HG03025 (cell line): ENCODE measurements around the gene SMNDC1.

Experiments
- ATAC-seq: cut with Tn5 transposase; IDR thresholded peaks from one replicate; pipeline ENCODE4 v1.9.1; 2021; ENCODE audit warnings: mild to moderate bottlenecking, moderate library complexity; ENCODE audit not compliant: unreplicated experiment, low FRiP score

Gene SMNDC1

DNA sequence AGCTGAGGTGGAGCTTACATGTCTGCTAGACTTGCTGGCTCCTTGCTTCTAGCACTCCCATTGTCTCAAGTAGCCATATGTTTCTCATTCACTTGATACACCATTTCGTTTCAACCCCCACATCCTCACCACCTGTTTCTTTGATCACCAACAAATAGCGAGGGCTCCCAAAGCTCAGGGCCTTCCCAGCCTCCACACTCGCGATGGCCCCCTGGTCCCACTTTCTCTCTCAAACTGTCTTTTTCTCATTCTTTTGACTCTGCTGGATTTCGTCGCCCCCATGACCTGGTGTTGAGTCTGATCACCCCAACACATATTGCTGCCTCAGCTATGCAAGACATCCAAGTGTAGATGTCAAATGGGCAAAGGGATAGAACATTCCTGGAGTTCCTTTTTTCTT is 26.0 kb upstream of the SMNDC1 start:
- ATAC-seq = no peak

DNA sequence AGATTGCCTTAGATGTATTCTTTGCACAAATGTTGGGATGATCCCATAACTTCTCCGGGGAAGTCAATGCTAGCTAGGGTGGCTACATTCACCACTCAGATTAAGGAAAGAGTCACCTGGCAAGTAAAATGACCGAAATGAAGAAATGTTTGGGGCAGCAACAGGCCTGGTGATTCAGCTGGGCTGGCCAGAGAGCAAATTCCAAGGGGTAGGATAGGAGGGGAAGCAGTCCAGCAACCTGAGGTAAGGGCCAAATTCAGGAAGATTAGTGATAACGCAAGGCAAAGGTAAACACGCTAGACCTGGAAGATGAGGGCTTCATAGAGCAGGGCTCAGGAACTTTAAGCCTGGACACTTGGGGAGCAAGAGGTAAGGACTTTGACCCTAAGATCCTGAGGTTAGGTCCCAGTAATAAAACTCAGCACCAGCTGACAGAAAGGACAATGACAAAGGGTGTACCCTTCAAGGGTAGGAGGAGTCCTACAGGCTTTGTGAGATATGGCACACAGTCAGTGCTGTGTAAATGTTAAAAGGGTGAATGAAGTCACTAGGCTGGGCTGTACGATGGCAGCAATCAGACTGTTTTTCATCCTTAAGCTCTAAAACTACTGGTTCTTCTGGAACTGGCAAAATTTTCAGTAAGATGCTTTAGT is 22.7 kb upstream of the SMNDC1 start:
- no peak for ATAC-seq

DNA sequence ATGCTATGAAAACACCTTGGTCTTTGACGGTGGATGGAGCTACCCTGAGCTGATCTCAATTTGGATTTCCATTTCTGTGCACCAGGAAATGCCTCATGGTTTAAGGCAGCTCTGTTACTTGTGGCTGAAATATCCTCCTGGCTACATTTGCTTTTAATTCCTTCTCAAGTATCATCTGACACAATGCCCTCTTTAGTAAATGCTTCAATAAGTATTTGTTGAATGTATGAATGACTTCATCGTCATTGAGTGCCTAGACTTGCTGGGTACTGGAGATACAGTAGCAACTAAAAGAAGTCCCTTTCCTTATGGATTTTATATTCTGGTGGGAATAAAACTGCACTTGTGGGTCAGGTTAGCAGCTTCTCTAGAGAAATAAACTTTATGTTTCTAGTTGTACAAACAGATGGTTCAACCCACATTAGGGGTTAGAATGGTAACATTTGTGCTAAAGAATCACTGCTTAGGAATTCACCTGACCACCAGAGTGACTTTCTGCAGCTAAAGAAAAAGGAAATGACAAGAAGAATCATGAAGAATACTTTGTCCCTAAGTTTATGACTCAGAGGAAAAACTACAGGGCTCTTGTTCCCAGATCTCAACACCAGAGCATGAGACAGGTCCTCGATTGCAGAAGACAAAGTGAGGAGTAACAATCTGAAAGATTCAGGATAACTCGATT is 21.8 kb upstream of the SMNDC1 start:
- ATAC-seq = no peak

DNA sequence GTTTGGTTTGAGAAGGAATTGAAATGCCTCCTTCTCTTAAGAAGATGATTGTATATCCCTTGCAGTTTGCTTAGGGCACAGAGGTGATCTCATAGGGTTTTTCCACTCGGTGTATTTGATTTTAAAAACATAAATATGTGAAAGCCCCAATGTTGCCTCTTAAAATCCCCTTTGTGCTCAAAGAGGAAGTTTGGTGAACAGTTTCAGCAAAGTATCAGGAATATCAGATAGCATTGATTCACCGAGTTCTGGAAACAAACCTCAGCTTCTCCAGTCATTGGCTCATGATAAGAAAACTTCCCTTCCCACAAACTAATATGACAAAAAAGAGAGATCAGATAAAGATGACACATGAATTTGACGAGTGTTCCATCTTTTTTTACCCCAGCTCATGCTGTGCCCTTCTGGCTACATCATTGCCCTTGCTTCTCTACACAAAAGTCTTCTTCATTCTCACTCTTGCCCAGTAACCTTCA is 20.1 kb upstream of the SMNDC1 start:
- ATAC-seq = no peak

DNA sequence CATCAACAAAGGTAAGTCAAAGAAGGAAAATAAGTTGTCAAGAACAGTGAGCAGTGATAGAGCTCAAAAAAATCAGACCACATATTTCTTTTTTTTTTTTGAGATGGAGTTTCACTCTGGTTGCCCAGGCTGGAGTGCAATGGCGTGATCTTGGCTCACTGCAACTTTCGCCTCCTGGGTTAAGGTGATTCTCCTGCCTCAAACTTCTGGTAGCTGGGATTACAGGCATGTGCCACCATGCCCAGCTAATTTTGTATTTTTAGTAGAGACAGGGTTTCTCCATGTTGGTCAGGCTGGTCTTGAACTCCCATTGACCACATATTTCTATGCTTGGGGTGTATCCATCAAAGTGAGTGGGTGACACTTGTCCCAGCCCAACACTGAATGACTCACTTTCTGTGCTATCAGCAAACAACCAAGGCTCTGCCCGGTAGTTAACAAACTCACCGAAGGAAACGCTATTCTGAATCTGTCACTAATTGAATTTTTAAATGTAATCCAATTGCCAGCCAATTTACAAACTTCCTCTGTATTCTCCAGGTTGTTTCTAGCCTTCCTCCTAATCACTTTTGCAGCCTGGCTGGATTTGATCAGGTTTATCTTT is 19.6 kb upstream of the SMNDC1 start:
- ATAC-seq = no peak

DNA sequence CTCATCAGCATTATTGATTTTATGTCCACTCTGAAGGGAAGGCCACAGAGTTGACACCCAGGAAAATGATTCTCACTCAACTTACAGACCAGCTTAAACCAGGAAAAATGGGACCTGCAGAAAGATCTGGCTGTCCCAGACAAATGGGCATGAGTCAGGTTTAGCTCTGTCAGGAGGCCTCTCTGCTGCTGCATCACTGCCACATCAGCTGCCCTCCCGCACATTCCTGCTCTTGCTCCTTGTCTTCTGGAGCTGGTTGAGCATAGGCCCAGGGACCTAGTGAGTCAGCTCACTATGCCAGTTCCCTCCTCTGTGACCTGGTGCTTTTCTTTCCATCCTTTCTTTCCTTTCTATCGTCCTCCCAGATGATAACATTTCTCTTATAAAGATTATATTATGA is 18.8 kb upstream of the SMNDC1 start:
- no peak for ATAC-seq

DNA sequence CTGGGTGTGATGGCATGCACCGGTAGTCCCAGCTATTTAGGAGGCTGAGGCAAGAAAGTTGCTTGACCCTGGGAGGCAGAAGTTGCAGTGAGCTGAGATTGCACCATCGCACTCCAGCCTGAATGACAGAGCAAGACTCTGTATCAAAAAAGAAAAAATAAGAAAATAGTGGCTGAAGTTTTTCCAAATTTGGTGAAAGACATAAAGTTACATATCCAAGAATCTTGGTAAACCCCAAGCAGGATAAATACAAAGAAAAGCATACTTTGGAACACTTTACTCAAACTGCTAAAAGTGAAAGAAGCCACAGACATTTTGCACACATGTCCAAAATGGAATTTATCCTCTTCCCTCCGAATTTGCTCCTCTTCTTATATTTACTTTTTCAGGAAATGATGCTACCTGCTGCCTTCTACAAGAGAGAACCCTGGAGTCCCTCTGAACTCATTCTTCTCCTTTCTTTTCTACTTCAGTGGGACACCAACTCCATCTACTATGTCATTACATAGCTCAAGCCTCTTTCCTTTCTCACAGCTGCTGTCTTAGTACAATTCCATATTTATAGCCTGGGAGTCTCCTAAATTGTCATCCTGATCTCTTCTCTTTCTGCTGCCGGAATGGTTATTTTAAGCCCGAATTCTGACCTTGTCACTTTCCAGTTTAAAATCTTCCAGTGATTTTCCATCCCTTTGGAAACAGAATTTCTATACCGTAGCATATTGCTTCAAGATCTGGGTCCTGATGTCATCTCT is 17.3 kb upstream of the SMNDC1 start:
- no peak for ATAC-seq

DNA sequence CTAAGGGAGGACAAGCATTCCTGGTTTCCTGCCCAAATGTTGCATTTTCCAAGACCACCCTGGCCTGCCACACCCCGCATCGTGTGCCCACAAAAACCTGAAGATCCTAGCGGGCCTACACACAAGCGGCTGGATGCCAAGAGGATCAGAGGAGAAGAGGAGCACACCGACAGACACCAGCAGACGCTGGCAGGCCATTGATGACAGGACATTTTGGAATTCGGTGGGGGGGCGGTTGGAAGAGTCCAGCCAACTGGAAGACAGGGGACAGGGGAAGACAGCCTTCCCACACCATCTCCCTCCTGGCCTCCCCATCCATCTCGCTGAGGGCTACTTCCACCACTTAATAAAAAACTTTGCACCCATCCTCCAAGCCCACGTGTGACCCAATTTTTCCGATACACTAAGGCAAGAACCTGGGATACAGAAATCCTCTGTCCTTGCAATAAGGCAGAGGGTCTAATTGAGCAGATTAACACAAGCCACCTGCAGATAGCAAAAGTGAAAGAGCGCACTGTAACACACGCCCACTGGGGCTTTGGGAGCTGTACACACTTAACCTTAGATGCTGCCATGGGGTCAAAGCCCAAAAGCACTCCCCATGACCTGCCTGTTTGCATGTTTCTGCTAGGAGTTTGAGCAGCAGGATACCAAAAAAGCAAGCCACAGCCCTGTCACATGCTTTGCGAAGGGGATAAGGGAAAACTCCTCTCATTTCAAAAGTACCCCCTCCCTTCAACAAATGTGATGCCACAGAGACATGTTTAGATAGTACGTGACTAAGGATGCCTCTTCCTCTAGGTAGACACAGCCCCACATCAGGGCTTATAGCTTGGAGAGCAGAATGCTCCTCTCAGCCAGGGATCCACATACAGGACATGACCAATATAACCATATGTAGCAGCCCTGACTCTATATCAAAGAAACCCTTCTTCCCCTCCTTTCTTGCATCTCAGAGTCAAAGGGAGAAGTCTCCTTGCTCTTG is 13.4 kb upstream of the SMNDC1 start:
- no peak for ATAC-seq

DNA sequence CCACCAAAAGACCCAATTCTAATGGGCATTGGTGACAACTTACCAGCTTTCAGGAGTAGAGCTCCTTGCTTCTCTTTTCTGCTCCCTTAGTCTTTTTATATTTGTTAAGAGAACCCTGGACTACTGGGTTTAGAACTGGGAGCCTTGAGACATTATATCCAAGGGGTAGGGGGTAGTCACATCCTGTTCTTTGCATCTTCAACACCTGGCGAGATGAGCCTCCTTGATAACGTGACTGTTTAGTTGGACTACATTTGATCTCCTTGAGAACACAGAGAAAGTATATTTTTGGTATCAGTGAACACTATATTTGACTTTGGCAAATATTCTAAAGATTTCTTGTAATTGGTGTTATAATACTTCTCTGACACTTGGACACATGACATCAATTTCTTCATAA is 9.0 kb upstream of the SMNDC1 start:
- no peak for ATAC-seq

DNA sequence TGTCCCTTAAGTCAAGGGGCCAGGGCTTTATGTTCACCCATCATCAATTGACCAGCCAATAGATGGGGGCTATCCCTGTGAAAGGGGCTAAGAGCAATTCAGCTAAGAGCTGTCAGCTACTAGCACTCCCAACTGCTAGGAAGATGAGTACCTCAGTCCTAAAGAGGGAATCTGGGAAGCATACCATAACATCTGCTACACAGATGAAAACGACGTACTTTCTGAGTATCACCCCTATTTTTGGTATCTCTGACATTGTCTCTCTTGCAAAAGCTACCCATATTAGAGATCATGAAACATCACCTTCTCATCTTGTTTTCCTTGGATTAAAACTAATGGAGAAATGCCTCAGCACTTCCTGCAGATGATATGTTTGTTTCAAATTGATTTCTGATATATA is 7.5 kb upstream of the SMNDC1 start:
- no peak for ATAC-seq

DNA sequence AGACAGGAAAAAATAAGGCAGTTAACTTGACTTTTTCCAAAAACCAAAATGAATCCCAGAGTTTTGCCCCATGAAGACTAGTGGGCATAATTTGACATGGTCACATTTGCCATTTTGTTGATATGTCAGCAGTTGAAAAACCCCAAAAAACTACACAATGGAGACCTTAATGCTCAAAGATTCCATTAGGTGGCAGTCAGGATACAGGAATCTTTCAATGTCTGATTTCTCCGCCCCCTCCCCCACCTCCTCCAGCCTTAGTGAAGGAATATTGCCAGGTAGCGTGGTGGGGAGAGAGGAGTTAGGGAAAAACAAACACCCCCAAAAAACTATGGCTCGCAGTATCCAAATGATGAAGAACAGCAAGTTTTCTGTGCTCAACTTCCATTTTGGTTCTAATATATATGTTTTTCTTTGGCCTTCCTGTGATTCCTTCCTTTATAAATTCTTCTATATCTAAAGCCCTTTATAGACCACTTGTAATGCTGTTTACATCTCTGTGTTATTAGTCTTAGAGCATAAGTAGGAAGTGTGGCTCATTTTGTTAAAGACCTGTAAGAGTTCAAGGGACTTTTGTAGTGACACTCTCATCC is 6.7 kb upstream of the SMNDC1 start:
- ATAC-seq = no peak

DNA sequence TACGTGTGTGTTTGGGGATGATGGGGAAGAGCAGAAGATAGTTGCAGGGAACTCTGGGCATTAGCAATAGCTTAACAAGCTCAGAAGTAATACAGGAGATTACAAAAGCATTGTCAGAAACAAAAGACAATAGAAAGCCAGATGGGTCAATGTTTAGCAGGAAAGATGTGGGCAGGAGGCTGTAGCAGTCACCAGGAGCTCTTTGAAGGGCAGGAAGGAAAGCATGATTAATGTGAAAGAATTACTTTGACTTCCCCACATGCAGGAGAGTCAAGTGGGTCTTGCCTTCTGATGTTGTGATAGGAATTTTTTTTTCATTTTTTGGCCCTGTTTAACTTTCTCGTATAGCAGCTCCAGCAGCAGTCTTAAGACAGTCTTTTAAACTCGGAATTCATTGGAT is 6.0 kb upstream of the SMNDC1 start:
- ATAC-seq = no peak

DNA sequence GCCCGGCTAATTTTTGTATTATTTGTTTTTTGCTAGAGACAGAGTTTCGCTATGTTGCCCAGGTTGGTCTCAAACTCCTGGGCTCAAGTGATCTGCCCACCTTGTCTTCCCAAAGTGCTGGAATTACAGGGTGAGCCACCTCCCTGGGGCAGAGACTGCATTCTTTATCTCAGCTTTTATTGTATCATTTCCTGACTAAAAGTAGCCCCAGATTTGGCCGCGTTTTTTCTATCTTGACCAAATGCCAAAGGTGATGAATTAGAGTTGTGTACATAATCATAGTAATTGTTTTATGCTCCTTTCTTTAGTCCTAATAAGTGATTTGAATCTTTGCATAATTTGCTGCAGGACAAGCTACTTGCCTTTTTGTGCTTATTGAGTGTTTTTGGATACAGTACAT is 3.1 kb upstream of the SMNDC1 start:
- no peak for ATAC-seq

DNA sequence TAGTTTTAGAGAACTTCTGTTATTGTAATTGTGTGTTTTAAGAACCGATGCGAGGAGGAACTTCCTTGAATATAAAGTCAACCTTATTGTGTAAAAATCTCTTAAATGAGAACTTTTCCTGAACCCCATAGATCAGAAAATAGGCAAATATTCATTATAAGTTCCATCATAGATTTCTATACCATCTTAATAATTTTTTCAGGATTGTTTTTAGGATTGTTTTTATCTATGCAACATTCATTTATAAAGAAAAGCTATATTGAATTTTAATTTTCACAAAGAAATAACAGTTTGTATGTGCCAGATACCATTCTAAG is 1.7 kb upstream of the SMNDC1 start:
- no peak for ATAC-seq

DNA sequence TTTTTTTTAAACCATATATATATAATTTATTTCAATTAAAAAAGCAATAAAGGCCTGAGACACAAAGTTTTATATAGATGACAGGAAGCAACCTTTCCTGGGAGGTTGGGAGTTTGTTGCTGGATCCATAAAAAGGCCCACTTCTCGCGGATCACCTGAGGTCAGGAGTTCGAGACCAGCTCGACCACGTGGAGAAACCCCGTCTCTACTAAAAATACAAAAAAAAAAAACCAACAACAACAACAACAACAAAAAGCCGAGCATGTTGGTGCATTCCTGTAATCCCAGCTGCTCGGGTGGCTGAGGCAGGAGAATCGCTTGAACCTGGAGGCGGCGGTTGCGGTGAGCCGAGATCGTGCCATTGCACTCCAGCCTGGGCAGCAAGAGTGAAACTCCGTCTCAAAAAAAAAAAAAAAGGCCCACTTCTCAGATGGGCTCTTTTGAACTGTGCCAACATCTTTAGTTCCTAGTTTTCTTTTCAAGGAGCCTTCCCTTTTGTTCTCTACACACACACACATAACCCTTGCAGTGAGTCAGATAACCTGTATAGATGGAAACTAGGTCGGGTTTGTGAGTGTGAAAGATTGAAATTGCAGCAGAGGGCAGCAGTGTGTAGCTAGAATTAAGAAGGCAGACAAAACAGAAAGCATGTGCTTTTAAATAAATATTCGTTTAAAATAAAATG is 1.2 kb upstream of the SMNDC1 start:
- ATAC-seq = no peak

DNA sequence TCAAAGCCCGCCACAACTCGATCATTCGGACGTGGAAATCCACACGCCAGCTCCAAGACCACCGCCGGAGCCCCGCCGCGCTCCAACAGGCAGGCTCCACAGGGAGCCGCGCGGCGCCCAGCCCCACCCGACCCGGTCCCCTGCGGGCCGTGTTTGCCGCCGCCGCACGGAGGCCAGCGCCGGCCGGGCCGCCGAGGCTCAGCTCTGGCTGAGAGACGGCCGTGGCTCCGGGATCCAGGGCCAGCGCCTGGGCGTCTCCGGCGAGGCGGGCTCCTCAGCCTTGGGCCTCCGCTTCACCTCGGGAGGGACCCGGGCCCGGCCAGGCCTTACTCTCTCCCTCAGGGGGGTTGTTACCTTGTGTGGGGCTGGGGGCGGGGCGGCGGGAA is 333 bp downstream of the SMNDC1 start:
- ATAC-seq = peak; percentile 50

DNA sequence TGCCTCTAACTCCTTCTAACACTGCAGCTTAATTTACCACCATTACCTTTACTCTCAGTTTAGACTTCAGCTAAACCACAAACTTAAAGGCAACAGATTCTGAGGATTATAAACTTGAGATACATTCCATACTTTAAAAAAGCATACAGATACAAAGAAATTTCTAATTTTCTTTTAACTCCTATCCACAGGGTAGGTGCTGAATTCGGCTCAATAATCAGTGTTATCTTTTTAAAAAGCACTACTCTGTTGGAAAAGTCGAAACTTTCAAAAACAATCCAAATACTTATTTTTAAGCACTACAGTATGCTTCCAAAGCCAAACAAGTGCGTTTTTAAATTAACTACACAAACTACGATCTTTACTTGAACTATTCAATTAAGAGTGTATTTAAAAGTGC is 1.0 kb downstream of the SMNDC1 start:
- no peak for ATAC-seq

DNA sequence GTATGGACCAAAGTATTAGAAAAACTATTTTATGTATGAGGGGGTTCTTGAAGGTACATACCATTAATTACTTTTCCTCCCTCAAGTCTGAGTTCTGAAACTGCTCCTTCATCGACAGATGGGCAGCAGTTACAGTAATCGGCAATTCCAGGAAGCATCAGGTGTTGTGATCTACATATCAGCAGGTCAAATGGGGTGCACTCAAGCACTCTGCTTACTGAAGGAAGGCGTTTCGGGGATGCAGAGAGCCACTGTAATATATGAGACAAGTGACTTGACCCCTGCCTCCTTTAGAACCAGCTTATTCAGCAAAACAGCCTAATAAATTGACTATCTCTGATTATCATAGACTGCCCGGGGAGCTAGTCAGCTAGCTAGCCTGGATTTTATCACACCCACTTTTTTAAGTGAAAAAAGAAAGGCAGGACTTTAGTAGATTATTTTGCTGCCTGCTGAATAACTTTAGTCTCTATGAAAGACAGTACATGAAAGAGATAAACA is 4.2 kb downstream of the SMNDC1 start:
- ATAC-seq = no peak

DNA sequence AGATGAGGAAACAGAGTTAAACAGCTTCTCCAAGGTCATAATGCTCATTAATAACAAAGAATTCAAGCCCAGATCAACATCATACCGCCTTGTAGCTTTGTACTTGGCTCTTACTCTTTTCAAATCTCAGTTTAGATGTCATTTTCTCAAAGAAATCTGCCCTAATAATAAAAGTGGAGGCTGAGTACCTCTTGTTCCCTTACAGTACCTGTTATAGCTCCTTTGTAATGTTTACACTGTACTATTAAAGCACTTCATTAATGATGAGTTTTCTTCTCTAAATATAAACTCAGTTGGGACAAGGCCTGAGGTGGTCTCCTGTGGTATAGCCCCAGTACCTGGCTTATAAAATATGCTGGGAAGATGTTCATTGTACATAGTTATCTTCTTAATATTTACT is 7.8 kb downstream of the SMNDC1 start:
- no peak for ATAC-seq
